ENCODE data around the gene PABPN1L. TPM values are rescaled to one million over a fixed set of nuclear protein-coding genes. Genes with fewer than 3 reads are reported as not detected.

PABPN1L gene
- total and polyA plus RNA-seq, 2 donors from 2014 or later = not detected

- H3K27ac ChIP-seq (ENCODE audit: low read depth in 2 of 2, low read length in 2 of 2) = no peak overlapping the region
- intact Hi-C loops (cut with DNase I) = no loop called here
- H3K36me3 ChIP-seq (ENCODE audit: control insufficient read depth in 2 of 3, insufficient read depth in 3 of 3, low read length in 3 of 3) = peaks cover 0 to 13% (median 0%) of the 10 kb centered on the region in 3 donors
- no peak overlapping the region for H3K9ac ChIP-seq (ENCODE audit: low read length in 3 of 3)
- no peaks in the 10 kb centered on the region for H3K27me3 ChIP-seq (ENCODE audit: control insufficient read depth, insufficient read depth, low read length)
- no peak for FAIRE-seq
- H3K9me3 ChIP-seq (ENCODE audit: control insufficient read depth in 2 of 3, insufficient read depth in 1 of 3, low read length in 3 of 3) = no peaks in the 10 kb centered on the region
- no peak overlapping the region for H3K4me3 ChIP-seq (ENCODE audit: low read length in 3 of 3)
- no peaks in the 10 kb centered on the region for H3K4me1 ChIP-seq (ENCODE audit: control insufficient read depth in 2 of 3, insufficient read depth in 2 of 3, low read depth in 1 of 3, low read length in 3 of 3)
- DNase-seq = no peak
- TF ChIP-seq CTCF (IDR thresholded peaks at IDR 0.05; ENCODE audit: borderline replicate concordance, extremely low read depth, insufficient read depth) = no peak
Measured at GRCh38 chr16:88865742-88866141, 718 bp downstream of the PABPN1L start.

- DNase-seq (no peak), FAIRE-seq (no peak)
- no peak overlapping the region for H3K9ac ChIP-seq (ENCODE audit: low read length in 3 of 3)
- no peak for TF ChIP-seq CTCF (IDR thresholded peaks at IDR 0.05; ENCODE audit: borderline replicate concordance, extremely low read depth, insufficient read depth)
- H3K9me3 ChIP-seq (ENCODE audit: control insufficient read depth in 2 of 3, insufficient read depth in 1 of 3, low read length in 3 of 3) = no peaks in the 10 kb centered on the region
- peaks cover 0 to 16% (median 0%) of the 10 kb centered on the region in 3 donors for H3K36me3 ChIP-seq (ENCODE audit: control insufficient read depth in 2 of 3, insufficient read depth in 3 of 3, low read length in 3 of 3)
- no peak overlapping the region for H3K27ac ChIP-seq (ENCODE audit: low read depth in 2 of 2, low read length in 2 of 2)
- H3K4me1 ChIP-seq (ENCODE audit: control insufficient read depth in 2 of 3, insufficient read depth in 2 of 3, low read depth in 1 of 3, low read length in 3 of 3) = no peaks in the 10 kb centered on the region
- intact Hi-C loops (cut with DNase I) = no loop called here
- no peak overlapping the region for H3K4me3 ChIP-seq (ENCODE audit: low read length in 3 of 3)
- no peaks in the 10 kb centered on the region for H3K27me3 ChIP-seq (ENCODE audit: control insufficient read depth, insufficient read depth, low read length)
Measured at GRCh38 chr16:88865310-88865709, 1.1 kb downstream of the PABPN1L start.

- Histone ChIP-seq H3K27ac (ENCODE audit: low read depth in 2 of 2, low read length in 2 of 2) (no peak overlapping the region), H3K9me3 (ENCODE audit: control insufficient read depth in 2 of 3, insufficient read depth in 1 of 3, low read length in 3 of 3) (no peaks in the 10 kb centered on the region), H3K4me1 (ENCODE audit: control insufficient read depth in 2 of 3, insufficient read depth in 2 of 3, low read depth in 1 of 3, low read length in 3 of 3) (no peaks in the 10 kb centered on the region), H3K27me3 (ENCODE audit: control insufficient read depth, insufficient read depth, low read length) (no peaks in the 10 kb centered on the region), H3K4me3 (ENCODE audit: low read length in 3 of 3) (no peak overlapping the region), H3K9ac (ENCODE audit: low read length in 3 of 3) (no peak overlapping the region), H3K36me3 (ENCODE audit: control insufficient read depth in 2 of 3, insufficient read depth in 3 of 3, low read length in 3 of 3) (peaks cover under 1 to 24% (median 3%) of the 10 kb centered on the region in 3 donors)
- intact Hi-C loops (cut with DNase I) = no loop called here
- DNase-seq = no peak
- FAIRE-seq = no peak
- no peak for TF ChIP-seq CTCF (IDR thresholded peaks at IDR 0.05; ENCODE audit: borderline replicate concordance, extremely low read depth, insufficient read depth)
Measured at GRCh38 chr16:88864521-88864920, 1.9 kb downstream of the PABPN1L start.

- Histone ChIP-seq H3K27me3 (ENCODE audit: control insufficient read depth, insufficient read depth, low read length) (no peaks in the 10 kb centered on the region), H3K9me3 (ENCODE audit: control insufficient read depth in 2 of 3, insufficient read depth in 1 of 3, low read length in 3 of 3) (no peaks in the 10 kb centered on the region), H3K4me1 (ENCODE audit: control insufficient read depth in 2 of 3, insufficient read depth in 2 of 3, low read depth in 1 of 3, low read length in 3 of 3) (no peaks in the 10 kb centered on the region), H3K4me3 (ENCODE audit: low read length in 3 of 3) (no peak overlapping the region), H3K36me3 (ENCODE audit: control insufficient read depth in 2 of 3, insufficient read depth in 3 of 3, low read length in 3 of 3) (peaks cover 2 to 28% (median 3%) of the 10 kb centered on the region in 3 donors), H3K27ac (ENCODE audit: low read depth in 2 of 2, low read length in 2 of 2) (no peak overlapping the region), H3K9ac (ENCODE audit: low read length in 3 of 3) (no peak overlapping the region)
- no peak for TF ChIP-seq CTCF (IDR thresholded peaks at IDR 0.05; ENCODE audit: borderline replicate concordance, extremely low read depth, insufficient read depth)
- intact Hi-C loops (cut with DNase I) = no loop called here
- FAIRE-seq = no peak
- DNase-seq = no peak
Measured at GRCh38 chr16:88864099-88864498, 2.4 kb downstream of the PABPN1L start.
